H1 (cell line): ENCODE measurements around the gene IGBP1. TPM values are rescaled to one million over a fixed set of nuclear protein-coding genes. Genes with fewer than 3 reads are reported as not detected.

Experiments used
- CTCF ChIA-PET: fragments of 300-600 bp; sonication (Branson Sonifier 250); formaldehyde crosslinking; loops from one replicate; lab custom pipeline; 2021; ENCODE audit not compliant: partially characterized antibody; lab: Charles Lee
- POLR2A ChIA-PET: fragments of 300-600 bp; sonication (Branson Sonifier 250); formaldehyde crosslinking; loops from one replicate; lab custom pipeline; 2021; ENCODE audit warnings: inconsistent platforms; ENCODE audit not compliant: partially characterized antibody; lab: Charles Lee
- DNase-seq, 2 experiments: peaks; one replicate each; pipeline versions ENCODE4 v3.0.0 to v3.0.0-alpha.2; 2010 to 2022; ENCODE audit warnings: low spot score in 2 of 2, low read depth in 1 of 2, mixed read lengths in 1 of 2
- FAIRE-seq: peaks from 2 replicates; lab custom pipeline; 2011; peaks lifted over from hg19 to GRCh38; lab: Jason Lieb, UNC
- H2AFZ ChIP-seq: 2 replicates; pipeline ENCODE4 v1.8.1; 2012; ENCODE audit warnings: low read length, inconsistent platforms
- H2AK5ac ChIP-seq: 2 replicates; pipeline ENCODE4 v1.6.1; 2013; ENCODE audit warnings: low read depth, low read length
- H2BK120ac ChIP-seq: replicated peaks from 2 replicates; pipeline ENCODE3; 2013; ENCODE audit warnings: low read depth, low read length, inconsistent platforms
- H2BK12ac ChIP-seq: 2 replicates; pipeline ENCODE4 v1.6.1; 2013; ENCODE audit warnings: low read depth, low read length
- H2BK15ac ChIP-seq: 2 replicates; pipeline ENCODE4 v1.6.1; 2013; ENCODE audit warnings: low read length
- H2BK20ac ChIP-seq: 2 replicates; pipeline ENCODE4 v1.6.1; 2013; ENCODE audit warnings: low read length
- H2BK5ac ChIP-seq: 2 replicates; pipeline ENCODE4 v1.6.1; 2013; ENCODE audit warnings: low read depth, low read length
- H3K14ac ChIP-seq: 2 replicates; pipeline ENCODE4 v1.6.1; 2013; ENCODE audit warnings: inconsistent platforms; ENCODE audit not compliant: insufficient read length
- H3K18ac ChIP-seq: 2 replicates; pipeline ENCODE4 v1.6.1; 2013; ENCODE audit warnings: low read length; ENCODE audit errors: extremely low read depth
- H3K23ac ChIP-seq: 2 replicates; pipeline ENCODE4 v1.6.1; 2013; ENCODE audit warnings: inconsistent platforms; ENCODE audit not compliant: insufficient read length
- H3K23me2 ChIP-seq: 2 replicates; pipeline ENCODE4 v1.6.1; 2013; ENCODE audit warnings: low read depth, low read length
- H3K27ac ChIP-seq: 2 replicates; pipeline ENCODE4 v1.6.1; 2011; ENCODE audit warnings: low read depth, low read length, inconsistent platforms
- H3K27me3 ChIP-seq, 4 experiments: replicated peaks in 1 of 4; 1 replicate in 1 of 4; 2 replicates in 3 of 4; pipeline versions ENCODE4 v1.6.1 to v1.8.1; 2011 to 2013; ENCODE audit warnings: low read length in 3 of 4, mild to moderate bottlenecking in 3 of 4, inconsistent platforms in 2 of 4, mixed read lengths in 2 of 4, moderate library complexity in 1 of 4; ENCODE audit not compliant: control insufficient read depth in 3 of 4, insufficient read depth in 3 of 4; ENCODE audit errors: extremely low read depth in 1 of 4
- H3K36me3 ChIP-seq, 4 experiments: 2 replicates each; pipeline versions ENCODE4 v1.6.1 to v1.8.1; 2011 to 2013; ENCODE audit warnings: mild to moderate bottlenecking in 4 of 4, low read length in 3 of 4, moderate library complexity in 2 of 4, control low read depth in 1 of 4, inconsistent platforms in 1 of 4; ENCODE audit not compliant: insufficient read depth in 4 of 4, control insufficient read depth in 2 of 4
- H3K4ac ChIP-seq: replicated peaks from 2 replicates; pipeline ENCODE3; 2013; ENCODE audit warnings: low read length, low read depth, mixed read lengths, inconsistent platforms; ENCODE audit not compliant: insufficient read length
- H3K4me1 ChIP-seq, 4 experiments: replicated peaks in 1 of 4; 1 replicate in 1 of 4; 2 replicates in 3 of 4; pipeline versions ENCODE4 v1.6.1 to v1.8.1; 2011 to 2013; ENCODE audit warnings: low read length in 3 of 4, inconsistent platforms in 2 of 4, mixed read lengths in 1 of 4; ENCODE audit not compliant: insufficient read depth in 4 of 4, control insufficient read depth in 3 of 4
- H3K4me2 ChIP-seq, 2 experiments: 2 replicates each; pipeline versions ENCODE4 v1.6.1 to v1.8.1; 2011 to 2013; ENCODE audit warnings: low read depth in 2 of 2, low read length in 2 of 2, control low read depth in 1 of 2, inconsistent platforms in 1 of 2, mild to moderate bottlenecking in 1 of 2; ENCODE audit not compliant: insufficient read depth in 1 of 2
- H3K4me3 ChIP-seq, 4 experiments: fragments of 200-600, 300-600 bp in 1 of 4; sonication (generic), shearing (Covaris generic), sonication (Bioruptor Twin) in 1 of 4; 2 replicates each; pipeline versions ENCODE4 v1.5.1 to v1.8.1; 2011 to 2016; ENCODE audit warnings: low read length in 4 of 4, low read depth in 3 of 4, control low read depth in 2 of 4, inconsistent platforms in 2 of 4, mild to moderate bottlenecking in 2 of 4, mixed read lengths in 1 of 4, moderate library complexity in 1 of 4; ENCODE audit not compliant: insufficient read depth in 2 of 4; ENCODE audit errors: extremely low read depth in 1 of 4
- H3K56ac ChIP-seq: replicated peaks from 2 replicates; pipeline ENCODE3; 2013; ENCODE audit warnings: low read depth, mild to moderate bottlenecking, mixed read lengths, low read length, inconsistent platforms; ENCODE audit not compliant: insufficient read length
- H3K79me1 ChIP-seq: 2 replicates; pipeline ENCODE4 v1.6.1; 2013; ENCODE audit warnings: low read depth, low read length, control low read depth
- H3K79me2 ChIP-seq, 2 experiments: 2 replicates each; pipeline versions ENCODE4 v1.6.1 to v1.8.1; 2012 to 2013; ENCODE audit warnings: low read length in 2 of 2, mild to moderate bottlenecking in 2 of 2, inconsistent platforms in 1 of 2; ENCODE audit not compliant: insufficient read depth in 2 of 2, control insufficient read depth in 1 of 2
- H3K9ac ChIP-seq, 4 experiments: replicated peaks in 1 of 4; 1 replicate in 1 of 4; 2 replicates in 3 of 4; pipeline versions ENCODE4 v1.6.1 to v1.8.1; 2011 to 2013; ENCODE audit warnings: low read depth in 3 of 4, low read length in 3 of 4, control low read depth in 2 of 4, mild to moderate bottlenecking in 2 of 4, moderate library complexity in 2 of 4, inconsistent platforms in 1 of 4; ENCODE audit errors: extremely low read depth in 1 of 4
- H3K9me3 ChIP-seq, 2 experiments: 2 replicates each; pipeline versions ENCODE4 v1.6.1 to v1.8.1; 2012 to 2013; ENCODE audit warnings: mild to moderate bottlenecking in 2 of 2, moderate library complexity in 2 of 2, control low read depth in 1 of 2, inconsistent platforms in 1 of 2, low read depth in 1 of 2, low read length in 1 of 2, mixed read lengths in 1 of 2; ENCODE audit not compliant: insufficient read depth in 2 of 2
- H4K20me1 ChIP-seq, 2 experiments: replicated peaks in 1 of 2; 2 replicates each; pipeline versions ENCODE3 to v1.8.1; 2011 to 2013; ENCODE audit warnings: inconsistent platforms in 2 of 2, low read length in 2 of 2, mild to moderate bottlenecking in 1 of 2; ENCODE audit not compliant: insufficient read depth in 2 of 2, control insufficient read depth in 1 of 2
- H4K5ac ChIP-seq: 2 replicates; pipeline ENCODE4 v1.6.1; 2013; ENCODE audit warnings: low read length, low read depth, mixed read lengths, inconsistent platforms; ENCODE audit not compliant: insufficient read length
- H4K8ac ChIP-seq: 2 replicates; pipeline ENCODE4 v1.8.0; 2013; ENCODE audit warnings: mild to moderate bottlenecking, moderate library complexity, low read length, inconsistent platforms; ENCODE audit not compliant: insufficient read depth; ENCODE audit errors: extremely low read depth
- H4K91ac ChIP-seq: replicated peaks from 2 replicates; pipeline ENCODE3; 2013; ENCODE audit warnings: low read length, mixed read lengths, inconsistent platforms; ENCODE audit not compliant: insufficient read length
- CEBPB ChIP-seq: IDR thresholded peaks from 2 replicates; pipeline ENCODE4 v1.6.1; 2012; ENCODE audit warnings: low read depth, low read length
- KDM5A ChIP-seq: fragments of 200-600 bp; IDR thresholded peaks from 2 replicates; pipeline ENCODE4 v1.7.1; 2012; ENCODE audit warnings: mild to moderate bottlenecking, low read length, inconsistent platforms, mixed read lengths
- POU5F1 ChIP-seq: IDR thresholded peaks from 2 replicates; pipeline ENCODE4 v1.6.1; 2011; ENCODE audit warnings: low read depth, mild to moderate bottlenecking, low read length, moderate library complexity
- RFX5 ChIP-seq: IDR thresholded peaks from 2 replicates; pipeline ENCODE4 v1.6.1; 2011; ENCODE audit warnings: low read depth, low read length, improper control_type of control experiment, borderline replicate concordance
- SRF ChIP-seq: IDR thresholded peaks from 2 replicates; pipeline ENCODE4 v1.6.1; 2011; ENCODE audit warnings: mild to moderate bottlenecking, low read depth, low read length, moderate library complexity
- TCF12 ChIP-seq: IDR thresholded peaks from 2 replicates; pipeline ENCODE4 v1.6.1; 2011; ENCODE audit warnings: low read depth, mild to moderate bottlenecking, low read length
- WGBS, 2 experiments: shearing (Covaris generic) in 1 of 2; methylation state at CpG; one replicate each; pipeline versions ENCODE4 v1.1.6 to v1.1.7; 2013 to 2015; ENCODE audit warnings: low lambda C conversion rate in 2 of 2, mixed read lengths in 2 of 2, inconsistent platforms in 1 of 2, low coverage in 1 of 2, missing lambda C conversion rate in 1 of 2; ENCODE audit not compliant: insufficient replicate concordance in 2 of 2, insufficient coverage in 1 of 2, insufficient read length in 1 of 2; ENCODE audit errors: extremely low coverage in 1 of 2, missing lambda C conversion rate in 1 of 2; 5-methylcytosine and 5-hydroxymethylcytosine counted together
- polyA plus RNA-seq, 7 experiments: library from polyadenylated mRNA; depleted of rRNA in 3 of 7; stranded (reverse) in 5 of 7; unstranded in 2 of 7; fragments of >200 nt in 5 of 7; fragments of 200-250 nt in 2 of 7; gene quantifications; 1 replicate in 5 of 7; 2 replicates in 1 of 7; 4 replicates in 1 of 7; pipeline versions ENCODE4 v1.2.1 to v1.2.3, GENCODE V29; 2011 to 2013; ENCODE audit warnings: missing spikeins in 2 of 7, mixed read lengths in 2 of 7
- total RNA-seq: library from RNA; stranded (reverse); fragmentation: NEBNext Ultra II Directional; extraction: Animal tissue kit (Norgen Biotek cat#: 25700); gene quantifications from 2 replicates; pipeline ENCODE4 v1.2.1, GENCODE V29; 2021

Gene IGBP1
- total and polyA plus RNA-seq, 2 of the 8 experiments (the other 6 are each of a cell fraction or from before 2014, with no cell fraction given), result 41.3 to 45.4 TPM

- Histone ChIP-seq H3K14ac (no peak overlapping the region), H3K27me3 (no peaks in the 10 kb centered on the region), H3K36me3 (peaks cover 2 to 23% (median 5%) of the 10 kb centered on the region in 4 experiments; a peak in 4 of 8 replicates), H2BK15ac (no peak overlapping the region), H2BK120ac (no peak overlapping the region), H2BK5ac (no peak overlapping the region), H4K5ac (no peak overlapping the region), H3K4me3 (no peak overlapping the region), H3K9me3 (no peaks in the 10 kb centered on the region), H2BK20ac (no peak overlapping the region), H4K8ac (no peak overlapping the region), H3K4ac (no peak overlapping the region), H3K4me1 (peaks cover 0 to 3% (median 0%) of the 10 kb centered on the region in 4 experiments; a peak in 3 of 7 replicates), H3K79me1 (no peaks in the 10 kb centered on the region; the same call in 1 of the 2 replicates), H3K4me2 (no peak overlapping the region), H2AFZ (no peak overlapping the region), H3K27ac (no peak overlapping the region), H3K56ac (no peak overlapping the region), H4K91ac (no peak overlapping the region), H4K20me1 (no peaks in the 10 kb centered on the region), H3K18ac (no peak overlapping the region), H2BK12ac (no peak overlapping the region), H3K9ac (no peak overlapping the region), H2AK5ac (no peak overlapping the region), H3K79me2 (peaks cover 0 to 10% of the 10 kb centered on the region in 2 experiments; a peak in 2 of 4 replicates), H3K23me2 (no peaks in the 10 kb centered on the region), H3K23ac (no peak overlapping the region)
- ChIA-PET CTCF (interaction anchor here (0.7 kb wide), 1 partner anchor 624 kb away, joined by 3 read pairs; no protein-coding TSS in a partner anchor), POLR2A (interaction anchor here (0.8 kb wide), 1 partner anchor 10 kb away, joined by 4 read pairs; no protein-coding TSS in a partner anchor)
- 92% methylated on average over 2 of the region's 3 CpGs; no CpG with 5 or more reads in 1 of the 2 experiments for WGBS, 2 experiments
- DNase-seq (no peak), FAIRE-seq (no peak)
- TF ChIP-seq KDM5A, result no peak
- TF ChIP-seq TCF12, result no peak
- TF ChIP-seq SRF, result no peak
- TF ChIP-seq RFX5, result no peak
- TF ChIP-seq CEBPB, result no peak
- TF ChIP-seq POU5F1, result no peak
These were observed 6.5 kb downstream of the IGBP1 start for GRCh38 chrX:70139736-70140135.
